ENCODE measurements around the gene GTF2H3.
A peak's percentile ranks its signal among the peaks of the same experiment; 100 is the strongest.
"Not testable (repeated sequence)": the region's sequence is repeated elsewhere in the genome, so short reads cannot be mapped to it uniquely, and the experiment has no call there.

The GTF2H3 gene

GRCh38 chr12:123633379-123634141, at the start of gene GTF2H3, which contains the start of gene EIF2B1:
TSS of gene GTF2H3 (plus strand) at chr12:123633829. CDS start at chr12:123633860, 31 bp downstream.
TSS of gene EIF2B1 (minus strand) at chr12:123633686. CDS start at chr12:123633557, 129 bp downstream.
- DNase-seq = peak; percentile 96

GRCh38 chr12:123591702-123592481, 41.7 kb upstream of the GTF2H3 start:
- no peak for DNase-seq

- DNase-seq = no peak
These were observed 37.9 kb upstream of the GTF2H3 start for GRCh38 chr12:123595729-123596128.

- no peak for DNase-seq
These were observed 36.5 kb upstream of the GTF2H3 start for GRCh38 chr12:123597100-123597499.

- DNase-seq = no peak
These were observed 35.1 kb upstream of the GTF2H3 start for GRCh38 chr12:123598522-123598921.

GRCh38 chr12:123599310-123599709, 34.3 kb upstream of the GTF2H3 start:
- DNase-seq = no peak

GRCh38 chr12:123599721-123600120, 33.9 kb upstream of the GTF2H3 start:
- no peak for DNase-seq

GRCh38 chr12:123601602-123602489, 31.8 kb upstream of the GTF2H3 start, which contains the start of gene DDX55:
TSS of gene DDX55 (plus strand) at chr12:123602099. CDS start at chr12:123602149, 50 bp downstream.
- peak; percentile 73 for DNase-seq

- DNase-seq = no peak
These were observed 30.9 kb upstream of the GTF2H3 start for GRCh38 chr12:123602651-123603195.

- DNase-seq = not testable (repeated sequence)
These were observed 30.1 kb upstream of the GTF2H3 start for GRCh38 chr12:123603495-123603894.

- no peak for DNase-seq
These were observed 25.9 kb upstream of the GTF2H3 start for GRCh38 chr12:123607756-123608155.

GRCh38 chr12:123608182-123608581, 25.4 kb upstream of the GTF2H3 start:
- DNase-seq = no peak

GRCh38 chr12:123614110-123614509, 19.5 kb upstream of the GTF2H3 start:
- no peak for DNase-seq

- no peak for DNase-seq
These were observed 19.1 kb upstream of the GTF2H3 start for GRCh38 chr12:123614531-123614930.

- DNase-seq = no peak
These were observed 16.5 kb upstream of the GTF2H3 start for GRCh38 chr12:123617144-123617543.

- no peak for DNase-seq
These were observed 16.0 kb upstream of the GTF2H3 start for GRCh38 chr12:123617580-123617979.

- DNase-seq = no peak
These were observed 12.5 kb upstream of the GTF2H3 start for GRCh38 chr12:123621101-123621500.

- DNase-seq = no peak
These were observed 11.8 kb upstream of the GTF2H3 start for GRCh38 chr12:123621619-123622530.

- DNase-seq = no peak
These were observed 523 bp downstream of the GTF2H3 start for GRCh38 chr12:123634142-123634561.

- DNase-seq = no peak
These were observed 10.3 kb downstream of the GTF2H3 start for GRCh38 chr12:123643911-123644310.

GRCh38 chr12:123645380-123645779, 11.8 kb downstream of the GTF2H3 start:
- DNase-seq = no peak

All from NCI-H510A treated with DMSO at 0.1 percent for 48 hours (cell line).